ENCODE data around the gene RPL29.

RPL29 gene

GRCh38 chr3:52025453-52025852 is 29.8 kb upstream of the RPL29 start:
- no peak for DNase-seq (ENCODE audit: low read depth)

- no peak for DNase-seq (ENCODE audit: low read depth)
Measured at GRCh38 chr3:52024765-52025452, 29.2 kb upstream of the RPL29 start.

GRCh38 chr3:52023860-52024764 is 28.4 kb upstream of the RPL29 start:
- no peak for DNase-seq (ENCODE audit: low read depth)

GRCh38 chr3:52023101-52023770 is 27.5 kb upstream of the RPL29 start:
- DNase-seq (ENCODE audit: low read depth): no peak

GRCh38 chr3:52022323-52023100 is 26.8 kb upstream of the RPL29 start:
- no peak for DNase-seq (ENCODE audit: low read depth)

- DNase-seq (ENCODE audit: low read depth): no peak
Measured at GRCh38 chr3:52021489-52022268, 26.0 kb upstream of the RPL29 start.

- no peak for DNase-seq (ENCODE audit: low read depth)
Measured at GRCh38 chr3:52020796-52021195, 25.1 kb upstream of the RPL29 start.

- DNase-seq (ENCODE audit: low read depth): no peak
Measured at GRCh38 chr3:52019352-52020080, 23.8 kb upstream of the RPL29 start.

GRCh38 chr3:52018319-52019000 is 22.8 kb upstream of the RPL29 start:
- DNase-seq (ENCODE audit: low read depth): no peak

- DNase-seq (ENCODE audit: low read depth): no peak
Measured at GRCh38 chr3:52017586-52017985, 21.9 kb upstream of the RPL29 start.

- DNase-seq (ENCODE audit: low read depth): no peak
Measured at GRCh38 chr3:52015438-52016228, 19.9 kb upstream of the RPL29 start.

GRCh38 chr3:52014613-52015012 is 18.9 kb upstream of the RPL29 start:
- DNase-seq (ENCODE audit: low read depth): no peak

- no peak for DNase-seq (ENCODE audit: low read depth)
Measured at GRCh38 chr3:52013802-52014598, 18.3 kb upstream of the RPL29 start.

- no peak for DNase-seq (ENCODE audit: low read depth)
Measured at GRCh38 chr3:52012699-52013098, 17.0 kb upstream of the RPL29 start.

- no peak for DNase-seq (ENCODE audit: low read depth)
Measured at GRCh38 chr3:52010431-52010830, 14.7 kb upstream of the RPL29 start.

GRCh38 chr3:52007291-52007690 is 11.6 kb upstream of the RPL29 start:
- no peak for DNase-seq (ENCODE audit: low read depth)

- DNase-seq (ENCODE audit: low read depth): no peak
Measured at GRCh38 chr3:52006820-52007133, 11.1 kb upstream of the RPL29 start.

All from T follicular helper cell (primary cell).